ENCODE results near the gene MTUS2. TPM values are rescaled to one million over a fixed set of nuclear protein-coding genes. Genes with fewer than 3 reads are reported as not detected.

MTUS2 gene
- total and polyA plus RNA-seq, 4 donors = under 0.01 to 0.70 (median 0.15) TPM

DNA sequence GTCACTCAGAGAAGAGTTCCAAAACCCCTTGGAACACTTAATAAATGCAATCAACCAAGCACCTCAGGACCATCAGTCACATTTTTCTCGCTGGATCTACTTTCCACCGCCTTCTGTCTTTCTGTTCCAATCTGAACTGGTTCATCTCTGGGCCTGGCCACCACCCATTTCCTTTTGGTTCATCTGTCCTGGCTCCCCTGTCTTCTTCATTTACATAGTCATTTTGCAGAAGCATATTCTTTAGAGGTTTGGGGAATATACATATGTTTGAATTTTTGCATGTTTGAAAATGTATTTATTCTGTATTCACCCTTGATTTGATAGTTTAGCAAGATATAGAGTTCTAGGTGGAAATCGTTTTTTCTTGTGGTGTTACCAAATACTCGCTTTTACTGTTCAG, 188.2 kb downstream of the MTUS2 start:
- H3K36me3 ChIP-seq (ENCODE audit: control insufficient read depth in 4 of 4, insufficient read depth in 3 of 4, low read depth in 1 of 4, low read length in 3 of 4) = no peaks in the 10 kb centered on the region
- TF ChIP-seq NR2F2 (IDR thresholded peaks at IDR 0.05) = no peak
- no peak for TF ChIP-seq EGR1 (IDR thresholded peaks at IDR 0.05; ENCODE audit: low read depth in 2 of 2)
- TF ChIP-seq, protein P1, sequence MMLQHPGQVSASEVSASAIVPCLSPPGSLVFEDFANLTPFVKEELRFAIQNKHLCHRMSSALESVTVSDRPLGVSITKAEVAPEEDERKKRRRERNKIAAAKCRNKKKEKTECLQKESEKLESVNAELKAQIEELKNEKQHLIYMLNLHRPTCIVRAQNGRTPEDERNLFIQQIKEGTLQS (IDR thresholded peaks at IDR 0.05) = no peak
- TF ChIP-seq YY1 (IDR thresholded peaks at IDR 0.05) = no peak
- no peak for TF ChIP-seq GABPA (IDR thresholded peaks at IDR 0.05 in 1 of 2, conservative IDR thresholded peaks at IDR 0.05 in 1 of 2)
- TF ChIP-seq, protein P2, sequence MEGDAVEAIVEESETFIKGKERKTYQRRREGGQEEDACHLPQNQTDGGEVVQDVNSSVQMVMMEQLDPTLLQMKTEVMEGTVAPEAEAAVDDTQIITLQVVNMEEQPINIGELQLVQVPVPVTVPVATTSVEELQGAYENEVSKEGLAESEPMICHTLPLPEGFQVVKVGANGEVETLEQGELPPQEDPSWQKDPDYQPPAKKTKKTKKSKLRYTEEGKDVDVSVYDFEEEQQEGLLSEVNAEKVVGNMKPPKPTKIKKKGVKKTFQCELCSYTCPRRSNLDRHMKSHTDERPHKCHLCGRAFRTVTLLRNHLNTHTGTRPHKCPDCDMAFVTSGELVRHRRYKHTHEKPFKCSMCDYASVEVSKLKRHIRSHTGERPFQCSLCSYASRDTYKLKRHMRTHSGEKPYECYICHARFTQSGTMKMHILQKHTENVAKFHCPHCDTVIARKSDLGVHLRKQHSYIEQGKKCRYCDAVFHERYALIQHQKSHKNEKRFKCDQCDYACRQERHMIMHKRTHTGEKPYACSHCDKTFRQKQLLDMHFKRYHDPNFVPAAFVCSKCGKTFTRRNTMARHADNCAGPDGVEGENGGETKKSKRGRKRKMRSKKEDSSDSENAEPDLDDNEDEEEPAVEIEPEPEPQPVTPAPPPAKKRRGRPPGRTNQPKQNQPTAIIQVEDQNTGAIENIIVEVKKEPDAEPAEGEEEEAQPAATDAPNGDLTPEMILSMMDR (IDR thresholded peaks at IDR 0.05; ENCODE audit: low read depth, low read length, missing input control) = no peak
- no peak for TF ChIP-seq HNF4G (IDR thresholded peaks at IDR 0.05)
- TF ChIP-seq JUND (IDR thresholded peaks at IDR 0.05) = no peak
- no peak for TF ChIP-seq RAD21 (IDR thresholded peaks at IDR 0.05)
- no peak for TF ChIP-seq TAF1 (conservative IDR thresholded peaks at IDR 0.05)
- no peak for TF ChIP-seq FOXA1 (IDR thresholded peaks at IDR 0.05)
- TF ChIP-seq SP1 (IDR thresholded peaks at IDR 0.05) = no peak
- no peak for TF ChIP-seq FOXA2 (IDR thresholded peaks at IDR 0.05)
- TF ChIP-seq, protein P3, sequence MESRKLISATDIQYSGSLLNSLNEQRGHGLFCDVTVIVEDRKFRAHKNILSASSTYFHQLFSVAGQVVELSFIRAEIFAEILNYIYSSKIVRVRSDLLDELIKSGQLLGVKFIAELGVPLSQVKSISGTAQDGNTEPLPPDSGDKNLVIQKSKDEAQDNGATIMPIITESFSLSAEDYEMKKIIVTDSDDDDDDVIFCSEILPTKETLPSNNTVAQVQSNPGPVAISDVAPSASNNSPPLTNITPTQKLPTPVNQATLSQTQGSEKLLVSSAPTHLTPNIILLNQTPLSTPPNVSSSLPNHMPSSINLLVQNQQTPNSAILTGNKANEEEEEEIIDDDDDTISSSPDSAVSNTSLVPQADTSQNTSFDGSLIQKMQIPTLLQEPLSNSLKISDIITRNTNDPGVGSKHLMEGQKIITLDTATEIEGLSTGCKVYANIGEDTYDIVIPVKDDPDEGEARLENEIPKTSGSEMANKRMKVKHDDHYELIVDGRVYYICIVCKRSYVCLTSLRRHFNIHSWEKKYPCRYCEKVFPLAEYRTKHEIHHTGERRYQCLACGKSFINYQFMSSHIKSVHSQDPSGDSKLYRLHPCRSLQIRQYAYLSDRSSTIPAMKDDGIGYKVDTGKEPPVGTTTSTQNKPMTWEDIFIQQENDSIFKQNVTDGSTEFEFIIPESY (IDR thresholded peaks at IDR 0.05) = no peak

DNA sequence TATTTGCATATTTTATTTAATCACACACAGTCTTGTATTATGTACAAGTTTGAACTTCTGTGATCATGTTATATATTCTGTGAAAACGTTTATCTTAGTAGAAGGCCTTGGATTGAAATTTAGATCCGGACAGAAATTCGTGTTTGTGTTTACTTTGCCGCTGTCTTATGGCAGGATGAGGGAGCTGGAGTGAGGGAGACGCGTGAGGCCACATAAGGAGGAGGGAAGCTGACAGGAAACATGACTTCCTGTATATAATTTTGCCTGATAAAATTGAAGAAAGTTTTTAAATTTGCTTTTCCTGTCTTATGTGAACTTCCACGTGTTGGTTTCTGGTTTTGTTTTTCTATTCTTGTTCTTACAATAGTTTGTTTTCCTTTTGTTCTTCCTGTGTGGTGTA, 200.2 kb downstream of the MTUS2 start:
- 58% methylated on average over 7 of the region's 7 CpGs for WGBS
- Histone ChIP-seq H3K36me3 (ENCODE audit: control insufficient read depth in 4 of 4, insufficient read depth in 3 of 4, low read depth in 1 of 4, low read length in 3 of 4) (no peaks in the 10 kb centered on the region), H3K9ac (ENCODE audit: low read depth in 1 of 2, low read length in 2 of 2) (no peak overlapping the region), H3K4me3 (ENCODE audit: low read depth in 1 of 3, low read length in 3 of 3) (no peak overlapping the region), H3K27me3 (ENCODE audit: control insufficient read depth in 4 of 4, insufficient read depth in 4 of 4, low read length in 3 of 4) (no peaks in the 10 kb centered on the region), H3K9me3 (ENCODE audit: control insufficient read depth in 4 of 4, low read length in 3 of 4) (no peaks in the 10 kb centered on the region), H3K4me1 (ENCODE audit: control insufficient read depth in 4 of 4, insufficient read depth in 4 of 4, low read length in 3 of 4) (peaks cover 8 to 20% (median 9%) of the 10 kb centered on the region in 4 donors), H3K27ac (ENCODE audit: low read depth in 1 of 2, low read length in 2 of 2) (no peak overlapping the region)
- DNase-seq (ENCODE audit: low spot score) = no peak
- TF ChIP-seq JUND (IDR thresholded peaks at IDR 0.05) (no peak), NR2F2 (IDR thresholded peaks at IDR 0.05) (no peak), EGR1 (IDR thresholded peaks at IDR 0.05; ENCODE audit: low read depth in 2 of 2) (no peak), HNF4G (IDR thresholded peaks at IDR 0.05) (no peak), FOXA2 (IDR thresholded peaks at IDR 0.05) (no peak), FOXA1 (IDR thresholded peaks at IDR 0.05) (no peak), RAD21 (IDR thresholded peaks at IDR 0.05) (no peak), YY1 (IDR thresholded peaks at IDR 0.05) (no peak), RXRA (IDR thresholded peaks at IDR 0.05) (no peak), GABPA (IDR thresholded peaks at IDR 0.05 in 1 of 2, conservative IDR thresholded peaks at IDR 0.05 in 1 of 2) (no peak)
- TF ChIP-seq, protein P2 (IDR thresholded peaks at IDR 0.05; ENCODE audit: low read depth, low read length, missing input control) = no peak
- TF ChIP-seq, protein P1 (IDR thresholded peaks at IDR 0.05) = no peak
- TF ChIP-seq, protein P4, sequence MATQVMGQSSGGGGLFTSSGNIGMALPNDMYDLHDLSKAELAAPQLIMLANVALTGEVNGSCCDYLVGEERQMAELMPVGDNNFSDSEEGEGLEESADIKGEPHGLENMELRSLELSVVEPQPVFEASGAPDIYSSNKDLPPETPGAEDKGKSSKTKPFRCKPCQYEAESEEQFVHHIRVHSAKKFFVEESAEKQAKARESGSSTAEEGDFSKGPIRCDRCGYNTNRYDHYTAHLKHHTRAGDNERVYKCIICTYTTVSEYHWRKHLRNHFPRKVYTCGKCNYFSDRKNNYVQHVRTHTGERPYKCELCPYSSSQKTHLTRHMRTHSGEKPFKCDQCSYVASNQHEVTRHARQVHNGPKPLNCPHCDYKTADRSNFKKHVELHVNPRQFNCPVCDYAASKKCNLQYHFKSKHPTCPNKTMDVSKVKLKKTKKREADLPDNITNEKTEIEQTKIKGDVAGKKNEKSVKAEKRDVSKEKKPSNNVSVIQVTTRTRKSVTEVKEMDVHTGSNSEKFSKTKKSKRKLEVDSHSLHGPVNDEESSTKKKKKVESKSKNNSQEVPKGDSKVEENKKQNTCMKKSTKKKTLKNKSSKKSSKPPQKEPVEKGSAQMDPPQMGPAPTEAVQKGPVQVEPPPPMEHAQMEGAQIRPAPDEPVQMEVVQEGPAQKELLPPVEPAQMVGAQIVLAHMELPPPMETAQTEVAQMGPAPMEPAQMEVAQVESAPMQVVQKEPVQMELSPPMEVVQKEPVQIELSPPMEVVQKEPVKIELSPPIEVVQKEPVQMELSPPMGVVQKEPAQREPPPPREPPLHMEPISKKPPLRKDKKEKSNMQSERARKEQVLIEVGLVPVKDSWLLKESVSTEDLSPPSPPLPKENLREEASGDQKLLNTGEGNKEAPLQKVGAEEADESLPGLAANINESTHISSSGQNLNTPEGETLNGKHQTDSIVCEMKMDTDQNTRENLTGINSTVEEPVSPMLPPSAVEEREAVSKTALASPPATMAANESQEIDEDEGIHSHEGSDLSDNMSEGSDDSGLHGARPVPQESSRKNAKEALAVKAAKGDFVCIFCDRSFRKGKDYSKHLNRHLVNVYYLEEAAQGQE (IDR thresholded peaks at IDR 0.05) = no peak

More for the DNA sequence above, 188.2 kb downstream of the MTUS2 start:
- Histone ChIP-seq H3K27ac (ENCODE audit: low read depth in 1 of 2, low read length in 2 of 2) (no peak overlapping the region), H3K9me3 (ENCODE audit: control insufficient read depth in 4 of 4, low read length in 3 of 4) (no peaks in the 10 kb centered on the region), H3K4me1 (ENCODE audit: control insufficient read depth in 4 of 4, insufficient read depth in 4 of 4, low read length in 3 of 4) (no peaks in the 10 kb centered on the region), H3K27me3 (ENCODE audit: control insufficient read depth in 4 of 4, insufficient read depth in 4 of 4, low read length in 3 of 4) (no peaks in the 10 kb centered on the region), H3K9ac (ENCODE audit: low read depth in 1 of 2, low read length in 2 of 2) (no peak overlapping the region), H3K4me3 (ENCODE audit: low read depth in 1 of 3, low read length in 3 of 3) (no peak overlapping the region)
- DNase-seq (ENCODE audit: low spot score) = no peak
- WGBS = 92% methylated on average over 4 of the region's 4 CpGs
